Measurements from ENCODE around the gene SLC26A3.
A peak's percentile ranks its signal among the peaks of the same experiment; 100 is the strongest.

Gene SLC26A3

DNA sequence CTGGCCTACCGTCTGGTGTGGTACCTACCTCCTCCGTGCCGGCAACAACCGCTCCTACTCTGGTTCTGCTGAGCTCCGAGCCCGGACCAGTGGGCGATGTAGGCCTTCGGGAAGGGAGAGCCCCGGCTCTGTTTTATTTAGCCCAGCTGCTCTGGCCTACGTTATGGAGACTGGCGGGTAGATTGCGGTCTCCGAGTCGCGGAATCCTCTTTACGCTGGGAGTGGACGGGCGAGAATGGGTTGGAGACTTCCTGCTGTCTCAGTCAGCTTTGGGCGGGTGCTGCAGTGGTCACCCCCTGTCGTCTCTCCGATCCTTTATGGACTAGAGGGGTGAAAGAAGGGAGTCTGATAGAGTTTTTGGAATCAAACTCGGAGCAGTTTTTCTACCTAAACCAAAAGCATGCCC, 58.7 kb downstream of the SLC26A3 start:
- DNase-seq (ENCODE audit: low spot score) = no peak

DNA sequence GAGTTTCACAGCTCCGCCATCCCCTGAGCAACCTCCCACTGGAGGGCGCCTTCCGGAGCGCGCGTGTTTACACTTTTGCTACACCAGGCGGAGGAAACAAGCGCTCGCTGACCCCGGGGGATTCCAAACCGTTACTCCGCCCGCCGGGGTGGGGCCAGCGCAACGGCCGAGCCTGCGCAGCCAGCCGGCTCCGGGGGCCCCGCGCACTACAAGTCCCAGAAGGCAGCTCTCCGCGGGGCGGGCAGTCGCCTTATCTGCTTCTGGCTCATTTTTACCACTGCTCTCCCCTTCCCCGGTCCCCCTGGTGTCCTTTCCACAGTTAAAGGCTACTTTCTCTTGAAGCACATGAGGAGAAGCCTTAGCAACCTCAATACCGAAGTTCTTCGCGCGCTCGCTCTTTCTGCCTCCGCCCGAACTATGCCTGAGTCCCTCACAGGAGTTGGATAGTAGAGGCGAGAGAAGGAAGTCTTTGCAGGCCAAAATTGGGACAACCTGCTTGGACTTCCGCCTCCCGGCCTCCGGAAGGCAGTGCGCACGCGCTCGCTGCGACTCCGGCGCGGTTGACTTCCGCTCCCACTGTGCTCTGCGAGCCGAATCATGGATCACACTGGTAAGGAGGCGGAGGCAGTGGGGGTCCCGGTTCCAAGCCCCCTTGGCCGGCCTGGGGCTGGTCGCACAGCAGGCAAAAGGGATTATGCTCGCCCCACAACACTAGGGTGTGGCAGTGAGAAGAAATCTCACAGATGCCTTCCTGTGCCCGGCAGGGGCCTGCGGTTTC, 59.3 kb downstream of the SLC26A3 start, which contains the start of gene CBLL1:
TSS of gene CBLL1 (plus strand) at position 576 of the 778 bp plus-strand sequence. CDS start at position 598, 22 bp downstream.
- DNase-seq (ENCODE audit: low spot score) = peak; percentile 99

DNA sequence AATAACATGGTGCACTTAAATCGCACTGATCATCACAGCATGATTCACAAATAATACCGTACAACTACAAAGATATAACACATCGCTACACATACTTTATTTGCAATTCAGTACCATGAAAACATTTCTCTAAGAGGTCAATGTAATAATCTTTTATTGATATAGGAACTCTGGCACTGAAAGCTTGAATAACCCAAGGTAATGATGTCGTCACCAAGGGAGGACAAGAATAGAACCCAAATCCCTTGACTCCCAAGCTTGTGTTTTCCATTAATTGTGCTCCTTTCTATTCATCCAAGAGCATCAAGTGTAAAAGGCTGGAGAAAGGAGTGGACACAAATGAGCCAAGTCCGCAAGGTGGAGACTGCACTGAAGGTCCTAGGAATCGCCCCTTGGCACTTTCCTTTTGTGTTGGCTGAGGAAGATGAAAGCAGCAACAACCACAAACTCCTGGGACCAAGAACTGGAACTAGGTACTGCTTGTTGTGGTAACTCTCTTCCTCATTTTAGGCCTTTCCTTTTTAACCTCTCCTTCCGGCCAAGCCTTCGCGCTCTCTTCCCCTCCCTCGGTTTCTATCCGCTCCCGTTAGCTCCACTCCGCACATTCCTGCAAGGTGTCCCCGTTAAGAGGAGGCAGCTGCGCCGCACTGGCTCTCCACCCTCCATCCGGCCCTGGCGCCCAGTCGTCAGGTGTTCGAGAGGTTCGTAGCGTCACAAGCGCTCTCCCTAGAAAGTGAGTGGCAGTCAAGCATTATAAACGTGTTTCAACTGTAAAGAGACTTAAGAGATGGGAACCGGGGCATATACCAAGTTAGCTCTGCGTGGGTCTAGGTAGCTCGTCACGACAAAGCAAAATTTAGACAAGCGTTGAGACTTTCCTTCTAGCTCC, 60.1 kb downstream of the SLC26A3 start:
- DNase-seq (ENCODE audit: low spot score) = no peak

DNA sequence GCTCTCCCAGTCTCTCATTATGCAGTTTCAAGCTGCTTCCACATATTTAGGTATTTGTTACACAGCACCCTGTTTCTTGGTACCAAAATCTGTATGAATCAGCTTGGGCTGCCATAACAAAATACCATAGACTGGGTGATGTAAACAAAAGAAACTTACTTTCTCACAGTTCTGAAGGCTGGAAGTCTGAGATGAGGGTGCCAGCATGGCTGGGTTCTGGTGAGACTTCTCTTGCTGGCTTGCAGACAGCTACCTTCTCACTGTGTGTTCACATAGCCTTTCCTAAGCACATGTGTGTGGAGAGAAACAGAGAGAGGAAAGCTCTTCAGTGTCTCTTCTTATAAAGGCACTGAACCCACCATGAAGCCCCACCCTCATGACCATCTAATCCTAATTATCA, 74.7 kb downstream of the SLC26A3 start:
- DNase-seq (ENCODE audit: low spot score) = no peak

DNA sequence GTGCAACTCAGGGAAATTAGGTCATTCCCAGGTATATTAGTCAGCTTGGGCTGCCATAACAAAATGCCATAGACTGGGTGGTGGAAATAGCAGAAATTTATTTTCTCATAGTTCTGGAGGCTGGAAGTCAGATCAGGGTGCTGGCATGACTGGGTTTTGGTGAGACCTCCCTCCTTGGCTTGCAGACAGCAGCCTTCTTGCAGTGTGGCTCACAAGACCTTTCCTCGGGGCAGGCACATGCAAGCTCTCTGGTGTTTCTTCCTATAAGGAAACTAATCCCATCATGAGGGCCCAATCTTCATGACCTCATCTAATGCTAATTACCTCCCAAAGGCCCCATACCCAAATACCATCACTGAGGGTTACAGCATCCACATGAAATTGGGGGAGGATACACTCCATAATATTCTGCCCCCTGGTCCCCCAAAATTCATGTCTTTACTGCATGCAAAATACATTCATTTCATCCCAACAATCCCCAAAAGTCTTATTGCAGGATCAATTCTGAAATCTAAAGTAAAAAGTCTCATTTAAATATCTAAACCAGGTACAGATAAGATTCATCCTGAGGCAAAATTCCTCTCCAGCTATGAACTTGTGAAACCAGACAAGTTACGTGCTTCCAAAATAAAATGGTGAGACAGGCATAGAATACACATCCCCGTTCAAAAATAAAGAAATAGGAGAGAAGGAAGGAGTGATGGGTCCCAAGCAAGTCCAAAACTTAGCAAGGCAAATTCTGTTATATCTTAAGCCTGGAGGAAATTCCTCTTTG, 76.5 kb downstream of the SLC26A3 start:
- DNase-seq (ENCODE audit: low spot score) = no peak

DNA sequence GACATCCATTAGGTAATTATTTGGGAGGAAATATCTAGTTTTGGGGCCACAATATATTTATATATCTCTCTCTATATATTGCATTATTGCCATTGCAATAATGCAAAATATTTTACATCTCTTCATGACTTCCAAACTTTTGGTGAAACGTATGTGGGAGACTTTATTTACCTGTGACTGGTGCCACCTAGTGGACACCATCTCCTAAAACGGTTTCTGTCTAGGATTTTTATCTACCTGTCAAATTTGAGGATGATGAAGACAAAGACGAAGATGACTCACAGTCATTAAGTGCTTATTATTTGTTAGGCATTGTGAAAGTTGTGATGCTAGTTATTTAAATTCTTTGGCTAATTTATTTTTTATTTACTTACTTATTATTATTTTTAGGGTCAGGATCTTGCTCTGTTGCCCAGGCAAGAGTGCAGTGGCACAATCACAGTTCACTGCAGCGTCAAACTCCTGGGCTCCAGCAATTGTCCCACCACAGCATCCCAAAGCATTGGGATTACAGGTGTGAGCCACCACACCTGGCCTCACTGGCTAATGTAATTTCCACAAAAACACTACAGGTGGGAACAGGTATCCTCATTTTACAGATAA, 77.8 kb downstream of the SLC26A3 start:
- DNase-seq (ENCODE audit: low spot score) = peak; percentile 62

DNA sequence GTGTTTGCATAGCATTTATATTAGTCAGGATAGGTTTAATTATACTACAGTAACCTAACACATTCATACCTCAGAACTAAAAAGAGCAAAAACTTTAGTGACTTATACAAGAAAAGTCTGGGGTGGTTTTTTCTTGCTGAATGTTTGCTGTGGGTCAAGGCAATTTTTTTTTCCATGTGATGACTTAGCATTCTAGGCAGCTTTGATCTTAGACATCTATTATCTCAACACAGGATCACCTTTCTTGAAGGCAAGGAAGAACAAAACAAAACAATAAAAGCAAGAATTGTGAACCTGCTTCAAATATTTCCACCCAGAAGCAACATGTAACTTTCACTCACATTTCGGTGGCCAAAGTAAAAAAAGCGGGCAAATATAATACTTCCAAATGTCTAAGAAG, 79.8 kb downstream of the SLC26A3 start:
- no peak for DNase-seq (ENCODE audit: low spot score)

DNA sequence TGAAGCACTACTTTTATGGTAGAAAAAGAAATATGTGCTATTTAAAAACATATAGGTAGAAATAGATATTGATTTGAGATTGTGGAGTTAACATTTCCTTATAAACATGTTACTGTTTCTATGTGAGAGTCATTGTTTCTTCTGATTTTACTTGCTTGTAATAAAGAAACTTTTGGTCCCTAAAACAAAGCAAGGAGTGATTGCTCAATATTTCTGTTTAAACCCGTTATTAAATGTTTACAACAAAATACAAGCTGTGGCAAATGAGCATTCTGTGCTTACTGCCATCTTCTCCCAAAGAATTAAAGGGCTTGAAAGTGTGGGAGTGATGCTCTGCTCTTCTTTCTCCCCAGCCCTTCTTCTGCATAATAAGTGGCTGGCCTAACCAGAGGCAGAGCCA, 81.7 kb downstream of the SLC26A3 start:
- DNase-seq (ENCODE audit: low spot score) = no peak

DNA sequence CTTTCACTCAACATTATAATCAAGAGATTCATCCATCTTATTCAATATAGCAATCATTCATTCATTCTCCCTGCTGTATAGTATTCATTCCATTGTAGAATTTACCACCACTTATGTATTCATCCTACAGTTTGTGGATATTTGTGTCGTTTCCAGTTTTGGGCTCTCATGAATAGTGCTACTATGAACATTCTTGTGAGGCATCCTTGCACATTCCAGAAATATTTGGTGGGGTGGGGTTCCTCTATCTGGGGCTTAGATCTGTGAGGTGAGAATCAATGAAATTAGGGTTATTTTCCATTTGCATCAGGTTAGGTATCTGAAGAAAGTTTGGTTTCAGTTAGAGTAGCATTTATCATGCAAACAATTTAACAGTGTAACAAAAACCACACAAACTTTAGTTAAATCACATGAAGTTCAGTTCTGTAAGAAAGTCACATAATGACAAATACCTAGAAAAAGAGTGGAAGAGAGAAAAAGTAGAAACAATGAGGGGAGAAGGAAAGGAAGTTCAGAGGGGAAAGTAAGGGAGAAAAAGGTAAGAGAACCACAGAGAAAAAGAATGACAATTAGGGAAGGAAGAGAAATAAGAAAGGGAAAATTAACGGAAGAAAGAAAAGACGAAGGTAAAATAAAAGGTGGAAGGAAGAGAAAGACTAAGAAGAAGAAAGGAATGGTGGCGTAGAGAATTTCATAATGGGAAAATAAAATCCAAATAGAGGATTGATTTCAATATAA, 84.4 kb downstream of the SLC26A3 start:
- DNase-seq (ENCODE audit: low spot score) = no peak

DNA sequence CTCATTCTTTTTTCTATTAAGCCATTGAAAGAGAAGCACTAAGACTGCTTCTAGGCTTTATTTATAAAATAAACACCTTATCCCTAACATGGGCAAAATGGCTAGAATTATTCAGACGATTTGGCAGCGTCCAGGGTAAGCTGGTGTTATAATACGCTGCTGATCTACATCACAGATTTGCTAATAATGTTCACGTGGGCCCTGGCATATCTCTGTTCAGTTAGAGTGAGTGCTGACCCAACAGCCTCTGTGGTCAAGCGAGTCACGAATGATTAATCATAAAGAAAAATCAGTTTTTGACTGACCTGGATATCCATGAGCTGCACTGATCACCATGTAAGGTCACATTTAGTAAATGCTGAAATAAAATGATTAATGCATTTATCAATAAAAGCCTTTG, 87.5 kb downstream of the SLC26A3 start:
- DNase-seq (ENCODE audit: low spot score) = no peak

Measured in LoVo (cell line).